HepG2 (cell line): ENCODE data around the gene SNAP47. TPM values are rescaled to one million over a fixed set of nuclear protein-coding genes. Genes with fewer than 3 reads are reported as not detected.
A peak's percentile ranks its signal among the peaks of the same experiment; 100 is the strongest.

Experiments
- ATF5 ChIP-seq: sonication (generic); formaldehyde crosslinking; IDR thresholded peaks from 2 replicates; pipeline ENCODE4 v1.4.0; 2020; ENCODE audit warnings: mild to moderate bottlenecking, low read depth, missing genetic modification reagents
- CENPX ChIP-seq: sonication (generic); formaldehyde crosslinking; IDR thresholded peaks from 2 replicates; pipeline ENCODE4 v1.9.0; 2021; ENCODE audit warnings: mild to moderate bottlenecking, missing genetic modification reagents, moderate library complexity
- ETV6 ChIP-seq: sonication (generic); formaldehyde crosslinking; conservative IDR thresholded peaks from 2 replicates; pipeline ENCODE4 v1.4.0; 2020; ENCODE audit warnings: missing genetic modification reagents
- FOXK2 ChIP-seq: fragments of 450-650 bp; IDR thresholded peaks from 2 replicates; pipeline ENCODE4 v1.6.1; 2016
- GPN1 ChIP-seq: sonication (generic); formaldehyde crosslinking; IDR thresholded peaks from 2 replicates; pipeline ENCODE4 v1.5.1; 2020; ENCODE audit warnings: missing genetic modification reagents, borderline replicate concordance
- HNRNPK ChIP-seq: fragments of 200-400 bp; formaldehyde crosslinking; IDR thresholded peaks from 2 replicates; pipeline ENCODE4 v1.6.1; 2018; ENCODE audit warnings: low read length, low read depth, moderate library complexity, mild to moderate bottlenecking; ENCODE audit not compliant: poor library complexity, severe bottlenecking
- IKZF1 ChIP-seq: fragments of 450-650 bp; IDR thresholded peaks from 2 replicates; pipeline ENCODE4 v1.7.1; 2016
- KMT2A ChIP-seq: sonication (generic); formaldehyde crosslinking; IDR thresholded peaks from 2 replicates; pipeline ENCODE4 v1.4.0; 2020; ENCODE audit warnings: missing genetic modification reagents
- MIER3 ChIP-seq: IDR thresholded peaks from 2 replicates; pipeline ENCODE4 v1.6.1; 2016; ENCODE audit warnings: missing compliant biosample characterization, borderline replicate concordance
- NCOA2 ChIP-seq: sonication (generic); formaldehyde crosslinking; IDR thresholded peaks from 2 replicates; pipeline ENCODE4 v1.8.0; 2022; ENCODE audit warnings: inconsistent platforms
- PBX2 ChIP-seq: IDR thresholded peaks from 2 replicates; pipeline ENCODE4 v1.6.1; 2016; ENCODE audit warnings: control low read depth
- POGK ChIP-seq: sonication (generic); formaldehyde crosslinking; conservative IDR thresholded peaks from 2 replicates; pipeline ENCODE4 v1.8.0; 2022; ENCODE audit warnings: mild to moderate bottlenecking, moderate library complexity, missing genetic modification reagents
- RNF219 ChIP-seq: sonication (generic); formaldehyde crosslinking; IDR thresholded peaks from 2 replicates; pipeline ENCODE4 v1.5.0; 2020; ENCODE audit warnings: mild to moderate bottlenecking, missing genetic modification reagents
- ZBTB8A ChIP-seq: sonication (generic); formaldehyde crosslinking; IDR thresholded peaks from 2 replicates; pipeline ENCODE4 v1.4.0; 2020; ENCODE audit warnings: mild to moderate bottlenecking, low read depth, missing genetic modification reagents, borderline replicate concordance
- ZFP37 ChIP-seq: sonication (generic); formaldehyde crosslinking; IDR thresholded peaks from 2 replicates; pipeline ENCODE4 v1.4.0; 2020; ENCODE audit warnings: missing genetic modification reagents, borderline replicate concordance
- ZNF143 ChIP-seq: sonication (generic); formaldehyde crosslinking; IDR thresholded peaks from 2 replicates; pipeline ENCODE4 v1.4.0; 2020; ENCODE audit warnings: missing genetic modification reagents
- ZNF292 ChIP-seq: sonication (generic); formaldehyde crosslinking; IDR thresholded peaks from 2 replicates; pipeline ENCODE4 v1.8.1; 2022; ENCODE audit warnings: mild to moderate bottlenecking, low read depth, missing genetic modification reagents, borderline replicate concordance
- ZNF343 ChIP-seq: sonication (generic); formaldehyde crosslinking; IDR thresholded peaks from 2 replicates; pipeline ENCODE4 v1.4.0; 2020; ENCODE audit warnings: mild to moderate bottlenecking, missing genetic modification reagents
- ZNF558 ChIP-seq: sonication (generic); formaldehyde crosslinking; IDR thresholded peaks from 2 replicates; pipeline ENCODE4 v1.9.0; 2022; ENCODE audit warnings: mild to moderate bottlenecking, missing genetic modification reagents, borderline replicate concordance
- ZNF724P ChIP-seq: sonication (generic); formaldehyde crosslinking; IDR thresholded peaks from 2 replicates; pipeline ENCODE4 v1.8.0; 2022; ENCODE audit warnings: missing genetic modification reagents, borderline replicate concordance
- ZNF776 ChIP-seq: sonication (generic); formaldehyde crosslinking; IDR thresholded peaks from 2 replicates; pipeline ENCODE4 v1.4.0; 2020; ENCODE audit warnings: mild to moderate bottlenecking, missing genetic modification reagents
- ZXDC ChIP-seq: sonication (generic); formaldehyde crosslinking; IDR thresholded peaks from 2 replicates; pipeline ENCODE4 v1.5.0; 2020; ENCODE audit warnings: mild to moderate bottlenecking, missing genetic modification reagents
- polyA plus RNA-seq, 8 experiments: library from polyadenylated mRNA; depleted of rRNA in 3 of 8; stranded (reverse) in 7 of 8; unstranded in 1 of 8; fragments of >200 nt; fragmentation: Illumina TruSeq in 4 of 8; extraction: Trizol in 4 of 8; gene quantifications; 2 replicates each; pipeline versions ENCODE4 v1.2.1 to v1.2.3, GENCODE V29; 2011 to 2016; ENCODE audit warnings: low read depth in 4 of 8, missing spikeins in 1 of 8, mixed read lengths in 1 of 8; ENCODE audit not compliant: insufficient read depth in 1 of 8
- total RNA-seq, 5 experiments: library from RNA; depleted of rRNA; stranded (reverse); fragments of >200 nt; fragmentation: Illumina TruSeq; extraction: Trizol; gene quantifications; 2 replicates each; pipeline ENCODE4 v1.2.3, GENCODE V29; 2016; ENCODE audit warnings: low read depth in 1 of 5

SNAP47 gene
- total and polyA plus RNA-seq, 2 of the 13 experiments (the other 11 are each of a cell fraction or from before 2014, with no cell fraction given) = 13.6 to 25.1 TPM

GRCh38 chr1:227734856-227735538 lies at the start of gene SNAP47, which contains the start of gene JMJD4 (continued):
- TF ChIP-seq ZNF292 (CRISPR knock-in tag) (no peak), IKZF1 (no peak), ZBTB8A (peak; percentile 40; the same call in 1 of the 2 replicates), ZNF558 (CRISPR knock-in tag) (peak; percentile 47; the same call in 1 of the 2 replicates), NCOA2 (peak; percentile 64; the same call in 1 of the 2 replicates), ZNF724P (peak; percentile 90; the same call in 1 of the 2 replicates), MIER3 (peak; percentile 89), GPN1 (CRISPR knock-in tag) (no peak; the same call in 1 of the 2 replicates), RNF219 (no peak; the same call in 1 of the 2 replicates), ZNF143 (CRISPR knock-in tag) (peak; percentile 85), FOXK2 (no peak), ZNF776 (CRISPR knock-in tag) (0 out of 2 replicates have a peak, but pooled peaks have one; percentile 22), KMT2A (peak; percentile 99), ZNF343 (CRISPR knock-in tag) (peak; percentile 90; the same call in 1 of the 2 replicates), ATF5 (no peak), ETV6 (CRISPR knock-in tag) (peak; percentile 89; the same call in 1 of the 2 replicates), ZFP37 (CRISPR knock-in tag) (no peak), POGK (CRISPR knock-in tag) (peak; percentile 99), HNRNPK (peak; percentile 68), CENPX (CRISPR knock-in tag) (no peak), ZXDC (no peak; the same call in 1 of the 2 replicates), PBX2 (CRISPR knock-in tag) (no peak)
